CD4-positive, alpha-beta T cell treated with Interleukin-4 for 1 hour (primary cell): ENCODE measurements around the gene NDRG3.
A peak's percentile ranks its signal among the peaks of the same experiment; 100 is the strongest.
"Not testable (repeated sequence)": the region's sequence is repeated elsewhere in the genome, so short reads cannot be mapped to it uniquely, and the experiment has no call there.

Experiments used
- DNase-seq, 2 donors: peaks; one replicate each; pipeline ENCODE4 v3.0.0-alpha.2; 2020 to 2022

The NDRG3 gene

GRCh38 chr20:36641506-36641843 lies 104.4 kb downstream of the NDRG3 start:
- no peak for DNase-seq

GRCh38 chr20:36638876-36639400 lies 107.0 kb downstream of the NDRG3 start:
- not testable (repeated sequence) for DNase-seq

- no peak for DNase-seq
These were observed 111.5 kb downstream of the NDRG3 start for GRCh38 chr20:36634342-36634741.

GRCh38 chr20:36633285-36633772 lies 112.6 kb downstream of the NDRG3 start:
- DNase-seq = no peak

- no peak for DNase-seq
These were observed 113.2 kb downstream of the NDRG3 start for GRCh38 chr20:36632487-36633284.

GRCh38 chr20:36632147-36632486 lies 113.8 kb downstream of the NDRG3 start:
- no peak for DNase-seq

GRCh38 chr20:36631646-36632045 lies 114.2 kb downstream of the NDRG3 start:
- DNase-seq = no peak

GRCh38 chr20:36629719-36630681 lies 115.9 kb downstream of the NDRG3 start:
- peak; percentile 47 to 52 for DNase-seq

GRCh38 chr20:36628076-36628475 lies 117.8 kb downstream of the NDRG3 start:
- peak; percentile 48 to 57 for DNase-seq

GRCh38 chr20:36624944-36625324 lies 121.0 kb downstream of the NDRG3 start:
- DNase-seq = no peak

GRCh38 chr20:36624068-36624943 lies 121.6 kb downstream of the NDRG3 start:
- no peak for DNase-seq

GRCh38 chr20:36623444-36623843 lies 122.4 kb downstream of the NDRG3 start:
- DNase-seq = no peak

GRCh38 chr20:36620917-36621316 lies 125.0 kb downstream of the NDRG3 start:
- DNase-seq = no peak

- DNase-seq = no peak
These were observed 130.9 kb downstream of the NDRG3 start for GRCh38 chr20:36614781-36615557.

GRCh38 chr20:36613974-36614373 lies 131.9 kb downstream of the NDRG3 start:
- DNase-seq = no peak

- no peak for DNase-seq
These were observed 134.3 kb downstream of the NDRG3 start for GRCh38 chr20:36611625-36612024.

- DNase-seq = not testable (repeated sequence)
These were observed 137.5 kb downstream of the NDRG3 start for GRCh38 chr20:36608388-36608728.

GRCh38 chr20:36607586-36608387 lies 138.1 kb downstream of the NDRG3 start:
- DNase-seq = no peak

GRCh38 chr20:36606158-36607066 lies 139.5 kb downstream of the NDRG3 start:
- DNase-seq = peak in 1 of 2 donors; percentile 40
